ENCODE results near the gene RSAD2.
"Not testable (repeated sequence)": the region's sequence is repeated elsewhere in the genome, so short reads cannot be mapped to it uniquely, and the experiment has no call there.

Gene RSAD2

GRCh38 chr2:6933911-6934310 lies 56.3 kb downstream of the RSAD2 start:
- Histone ChIP-seq H3K9me3 (ENCODE audit: control insufficient read depth, low read length) (no peaks in the 10 kb centered on the region), H3K9ac (ENCODE audit: low read length) (no peak overlapping the region), H3K36me3 (ENCODE audit: control insufficient read depth, insufficient read depth, low read length) (no peaks in the 10 kb centered on the region), H3K4me3 (ENCODE audit: low read length) (no peak overlapping the region), H3K4me1 (ENCODE audit: control insufficient read depth, insufficient read depth, low read length) (no peaks in the 10 kb centered on the region), H3K27me3 (ENCODE audit: control insufficient read depth, insufficient read depth, low read length) (no peaks in the 10 kb centered on the region)

GRCh38 chr2:6934345-6934744 lies 56.8 kb downstream of the RSAD2 start:
- H3K36me3 ChIP-seq (ENCODE audit: control insufficient read depth, insufficient read depth, low read length), result no peaks in the 10 kb centered on the region
- no peaks in the 10 kb centered on the region for H3K27me3 ChIP-seq (ENCODE audit: control insufficient read depth, insufficient read depth, low read length)
- no peak overlapping the region for H3K9ac ChIP-seq (ENCODE audit: low read length)
- no peak overlapping the region for H3K4me3 ChIP-seq (ENCODE audit: low read length)
- H3K9me3 ChIP-seq (ENCODE audit: control insufficient read depth, low read length), result no peaks in the 10 kb centered on the region
- H3K4me1 ChIP-seq (ENCODE audit: control insufficient read depth, insufficient read depth, low read length), result no peaks in the 10 kb centered on the region

- Histone ChIP-seq H3K36me3 (ENCODE audit: control insufficient read depth, insufficient read depth, low read length) (no peaks in the 10 kb centered on the region), H3K9ac (ENCODE audit: low read length) (no peak overlapping the region), H3K9me3 (ENCODE audit: control insufficient read depth, low read length) (no peaks in the 10 kb centered on the region), H3K4me3 (ENCODE audit: low read length) (no peak overlapping the region), H3K4me1 (ENCODE audit: control insufficient read depth, insufficient read depth, low read length) (no peaks in the 10 kb centered on the region), H3K27me3 (ENCODE audit: control insufficient read depth, insufficient read depth, low read length) (no peaks in the 10 kb centered on the region)
These were observed 57.4 kb downstream of the RSAD2 start for GRCh38 chr2:6934758-6935651.

- not testable (repeated sequence) for H3K36me3 ChIP-seq (ENCODE audit: control insufficient read depth, insufficient read depth, low read length); H3K9me3 ChIP-seq (ENCODE audit: control insufficient read depth, low read length); H3K9ac ChIP-seq (ENCODE audit: low read length); H3K4me1 ChIP-seq (ENCODE audit: control insufficient read depth, insufficient read depth, low read length); H3K4me3 ChIP-seq (ENCODE audit: low read length); H3K27me3 ChIP-seq (ENCODE audit: control insufficient read depth, insufficient read depth, low read length)
These were observed 58.1 kb downstream of the RSAD2 start for GRCh38 chr2:6935652-6936020.

GRCh38 chr2:6937157-6937556 lies 59.6 kb downstream of the RSAD2 start:
- Histone ChIP-seq H3K4me1 (ENCODE audit: control insufficient read depth, insufficient read depth, low read length) (no peaks in the 10 kb centered on the region), H3K9ac (ENCODE audit: low read length) (no peak overlapping the region), H3K4me3 (ENCODE audit: low read length) (no peak overlapping the region), H3K27me3 (ENCODE audit: control insufficient read depth, insufficient read depth, low read length) (no peaks in the 10 kb centered on the region), H3K9me3 (ENCODE audit: control insufficient read depth, low read length) (no peaks in the 10 kb centered on the region), H3K36me3 (ENCODE audit: control insufficient read depth, insufficient read depth, low read length) (no peaks in the 10 kb centered on the region)

- Histone ChIP-seq H3K9me3 (ENCODE audit: control insufficient read depth, low read length) (no peaks in the 10 kb centered on the region), H3K9ac (ENCODE audit: low read length) (no peak overlapping the region), H3K36me3 (ENCODE audit: control insufficient read depth, insufficient read depth, low read length) (no peaks in the 10 kb centered on the region), H3K27me3 (ENCODE audit: control insufficient read depth, insufficient read depth, low read length) (no peaks in the 10 kb centered on the region), H3K4me3 (ENCODE audit: low read length) (no peak overlapping the region), H3K4me1 (ENCODE audit: control insufficient read depth, insufficient read depth, low read length) (no peaks in the 10 kb centered on the region)
These were observed 60.0 kb downstream of the RSAD2 start for GRCh38 chr2:6937582-6937981.

- H3K27me3 ChIP-seq (ENCODE audit: control insufficient read depth, insufficient read depth, low read length), result no peaks in the 10 kb centered on the region
- no peaks in the 10 kb centered on the region for H3K36me3 ChIP-seq (ENCODE audit: control insufficient read depth, insufficient read depth, low read length)
- no peak overlapping the region for H3K4me3 ChIP-seq (ENCODE audit: low read length)
- no peaks in the 10 kb centered on the region for H3K4me1 ChIP-seq (ENCODE audit: control insufficient read depth, insufficient read depth, low read length)
- H3K9ac ChIP-seq (ENCODE audit: low read length), result no peak overlapping the region
- no peaks in the 10 kb centered on the region for H3K9me3 ChIP-seq (ENCODE audit: control insufficient read depth, low read length)
These were observed 61.5 kb downstream of the RSAD2 start for GRCh38 chr2:6939071-6939470.

- H3K9ac ChIP-seq (ENCODE audit: low read length), result no peak overlapping the region
These were observed 63.2 kb downstream of the RSAD2 start for GRCh38 chr2:6940820-6941219.

GRCh38 chr2:6941299-6942046 lies 63.9 kb downstream of the RSAD2 start:
- no peak overlapping the region for H3K9ac ChIP-seq (ENCODE audit: low read length)
- H3K36me3 ChIP-seq (ENCODE audit: control insufficient read depth, insufficient read depth, low read length), result no peaks in the 10 kb centered on the region
- no peaks in the 10 kb centered on the region for H3K4me1 ChIP-seq (ENCODE audit: control insufficient read depth, insufficient read depth, low read length)
- no peaks in the 10 kb centered on the region for H3K9me3 ChIP-seq (ENCODE audit: control insufficient read depth, low read length)
- no peaks in the 10 kb centered on the region for H3K27me3 ChIP-seq (ENCODE audit: control insufficient read depth, insufficient read depth, low read length)
- no peak overlapping the region for H3K4me3 ChIP-seq (ENCODE audit: low read length)

More at GRCh38 chr2:6940820-6941219, 63.2 kb downstream of the RSAD2 start:
- H3K4me1 ChIP-seq (ENCODE audit: control insufficient read depth, insufficient read depth, low read length), result no peaks in the 10 kb centered on the region
- H3K9me3 ChIP-seq (ENCODE audit: control insufficient read depth, low read length), result no peaks in the 10 kb centered on the region
- no peak overlapping the region for H3K4me3 ChIP-seq (ENCODE audit: low read length)
- H3K27me3 ChIP-seq (ENCODE audit: control insufficient read depth, insufficient read depth, low read length), result no peaks in the 10 kb centered on the region
- H3K36me3 ChIP-seq (ENCODE audit: control insufficient read depth, insufficient read depth, low read length), result no peaks in the 10 kb centered on the region

- Histone ChIP-seq H3K9ac (ENCODE audit: low read length) (no peak overlapping the region), H3K4me3 (ENCODE audit: low read length) (no peak overlapping the region), H3K36me3 (ENCODE audit: control insufficient read depth, insufficient read depth, low read length) (no peaks in the 10 kb centered on the region), H3K9me3 (ENCODE audit: control insufficient read depth, low read length) (no peaks in the 10 kb centered on the region), H3K27me3 (ENCODE audit: control insufficient read depth, insufficient read depth, low read length) (no peaks in the 10 kb centered on the region), H3K4me1 (ENCODE audit: control insufficient read depth, insufficient read depth, low read length) (no peaks in the 10 kb centered on the region)
These were observed 65.3 kb downstream of the RSAD2 start for GRCh38 chr2:6942848-6943247.

GRCh38 chr2:6943523-6943922 lies 65.9 kb downstream of the RSAD2 start:
- Histone ChIP-seq H3K9me3 (ENCODE audit: control insufficient read depth, low read length) (no peaks in the 10 kb centered on the region), H3K4me3 (ENCODE audit: low read length) (no peak overlapping the region), H3K27me3 (ENCODE audit: control insufficient read depth, insufficient read depth, low read length) (no peaks in the 10 kb centered on the region), H3K36me3 (ENCODE audit: control insufficient read depth, insufficient read depth, low read length) (no peaks in the 10 kb centered on the region), H3K4me1 (ENCODE audit: control insufficient read depth, insufficient read depth, low read length) (no peaks in the 10 kb centered on the region), H3K9ac (ENCODE audit: low read length) (no peak overlapping the region)

- Histone ChIP-seq H3K4me1 (ENCODE audit: control insufficient read depth, insufficient read depth, low read length) (no peaks in the 10 kb centered on the region), H3K9ac (ENCODE audit: low read length) (no peak overlapping the region), H3K36me3 (ENCODE audit: control insufficient read depth, insufficient read depth, low read length) (no peaks in the 10 kb centered on the region), H3K4me3 (ENCODE audit: low read length) (no peak overlapping the region), H3K9me3 (ENCODE audit: control insufficient read depth, low read length) (no peaks in the 10 kb centered on the region), H3K27me3 (ENCODE audit: control insufficient read depth, insufficient read depth, low read length) (no peaks in the 10 kb centered on the region)
These were observed 66.4 kb downstream of the RSAD2 start for GRCh38 chr2:6943971-6944370.

Data from mucosa of stomach (tissue), 1 donor.